Measurements from ENCODE around the gene PES1. TPM values are rescaled to one million over a fixed set of nuclear protein-coding genes. Genes with fewer than 3 reads are reported as not detected.

The PES1 gene
- total RNA-seq (10 to 100 TPM; 15.7 to 39.8 (median 27.8) TPM), polyA plus RNA-seq (10 to 100 TPM; 23.0 to 60.9 TPM)
- long read RNA-seq, donor 1, partial matches to known transcripts = 3 of 7 reads
- long read RNA-seq, donor 1, other reads (novel, unspliced or antisense) = 1 of 7 reads
- long read RNA-seq, donor 2, transcript PES1-202 (15 exons, 2,295 nt) = major isoform, 25 of 48 reads
- long read RNA-seq, donor 2, partial matches to known transcripts = 12 of 48 reads
- long read RNA-seq, donor 2, other reads (novel, unspliced or antisense) = 8 of 48 reads
- long read RNA-seq, donor 3, transcript PES1-202 (15 exons, 2,295 nt) = major isoform, 14 of 29 reads
- long read RNA-seq, donor 3, partial matches to known transcripts = 11 of 29 reads
- long read RNA-seq, donor 3, other reads (novel, unspliced or antisense) = 4 of 29 reads

GRCh38 chr22:30591588-30592359 is at the start of gene PES1:
PES1 (minus strand) TSS chr22:30591910; CDS start chr22:30591833, 77 bp downstream.
- H3K27me3 ChIP-seq = no peaks in the 10 kb centered on the region
- H3K4me1 ChIP-seq = peaks cover 0 to 23% (median 15%) of the 10 kb centered on the region in 12 donors
- DNase-seq (peak; percentile 94 to 97 (median 96)), ATAC-seq (peak; percentile 100)
- H3K27ac ChIP-seq = peak within 1 kb of the TSS; percentile 43 to 91 (median 81)
- no peaks in the 10 kb centered on the region for H3K9me3 ChIP-seq
- H3K36me3 ChIP-seq = peaks cover 0 to 29% (median 24%) of the 10 kb centered on the region in 9 donors
- peak within 1 kb of the TSS; percentile 59 to 95 (median 82) for H3K4me3 ChIP-seq
- TF ChIP-seq POLR2A (IDR thresholded peaks at IDR 0.05) (peak in 1 of 2 donors; percentile 45), CTCF (IDR thresholded peaks at IDR 0.05) (no peak)
- intact Hi-C loops (cut with DNase I) = loop anchor here in 2 of 10 donors (2.0 to 5.0 kb wide), 2 partner anchors 43 to 164 kb away; partner anchors contain the start of genes MTFP1 (in 1 of the 2) and SLC35E4 (in 1 of the 2)
- WGBS, 4 donors = 0 to 1% (median 0%) methylated on average over 49 of the region's 49 CpGs

DNA sequence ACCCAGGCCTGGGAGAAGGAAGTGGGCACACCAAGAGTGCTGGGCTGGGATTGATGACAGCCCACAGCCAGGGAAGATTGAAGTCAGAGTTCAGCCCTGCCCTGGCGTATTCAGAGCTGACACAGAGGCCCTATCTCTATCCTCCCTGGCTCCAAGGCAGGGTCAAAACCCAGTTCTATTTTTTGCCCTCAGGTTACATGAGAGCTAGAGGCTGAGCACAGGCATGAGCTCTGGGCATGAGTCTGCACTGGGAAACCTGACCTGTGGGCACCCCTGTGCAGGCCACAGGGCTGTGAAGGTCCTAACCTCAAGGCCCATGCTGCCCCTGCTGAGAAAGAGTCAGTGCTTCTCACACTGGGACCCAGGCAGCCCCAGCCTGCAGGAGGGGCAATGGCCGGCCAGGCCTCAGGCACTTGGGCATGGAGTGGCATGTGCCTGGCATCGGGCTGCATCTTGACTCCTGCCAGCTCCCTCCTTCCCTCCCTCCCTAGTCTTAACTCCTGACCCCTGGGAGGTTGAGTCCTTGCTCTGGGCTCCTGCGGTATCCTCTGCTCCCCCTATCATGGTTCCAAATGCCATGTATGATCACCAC is 49.2 kb upstream of the PES1 start:
- H3K27me3 ChIP-seq = no peaks in the 10 kb centered on the region
- ATAC-seq (peak; percentile 6 to 64 (median 49)), DNase-seq (peak in 1 of 5 donors; percentile 49)
- peak overlapping the region in 5 of 12 donors; percentile 15 to 64 (median 50) for H3K27ac ChIP-seq
- TF ChIP-seq CTCF (IDR thresholded peaks at IDR 0.05) (no peak), POLR2A (IDR thresholded peaks at IDR 0.05) (no peak)
- peaks cover 0 to 42% (median 26%) of the 10 kb centered on the region in 12 donors for H3K4me1 ChIP-seq
- WGBS, 4 donors = 53 to 78% (median 69%) methylated on average over 4 of the region's 4 CpGs
- intact Hi-C loops (cut with DNase I) = no loop called here
- H3K4me3 ChIP-seq = no peak overlapping the region
- no peaks in the 10 kb centered on the region for H3K36me3 ChIP-seq
- H3K9me3 ChIP-seq = no peaks in the 10 kb centered on the region

GRCh38 chr22:30640361-30640760 is 48.7 kb upstream of the PES1 start:
- no peak overlapping the region for H3K4me3 ChIP-seq
- H3K27ac ChIP-seq = peak overlapping the region in 5 of 12 donors; percentile 15 to 64 (median 50)
- no peaks in the 10 kb centered on the region for H3K36me3 ChIP-seq
- WGBS, 4 donors = 86 to 98% (median 94%) methylated on average over 4 of the region's 4 CpGs
- no peaks in the 10 kb centered on the region for H3K9me3 ChIP-seq
- H3K4me1 ChIP-seq = peaks cover 0 to 45% (median 27%) of the 10 kb centered on the region in 12 donors
- ATAC-seq (no peak), DNase-seq (no peak)
- TF ChIP-seq CTCF (IDR thresholded peaks at IDR 0.05) (no peak), POLR2A (IDR thresholded peaks at IDR 0.05) (no peak)
- intact Hi-C loops (cut with DNase I) = no loop called here
- no peaks in the 10 kb centered on the region for H3K27me3 ChIP-seq

Data from heart left ventricle (tissue), 16 donors.